ENCODE measurements around the gene CHRNE. TPM values are rescaled to one million over a fixed set of nuclear protein-coding genes. Genes with fewer than 3 reads are reported as not detected.

Gene CHRNE
- total and polyA plus RNA-seq, 2 of the 13 experiments (the other 11 are each of a cell fraction or from before 2014, with no cell fraction given): 0.53 to 0.59 TPM

GRCh38 chr17:4895657-4896331, 7.1 kb downstream of the CHRNE start:
- Histone ChIP-seq H3K4me3 (replicated peaks in 1 of 3; ENCODE audit: insufficient read depth in 1 of 3, low read depth in 2 of 3, low read length in 3 of 3) (no peak overlapping the region), H3K9me3 (ENCODE audit: low read length) (no peaks in the 10 kb centered on the region), H3K4me1 (ENCODE audit: insufficient read depth, low read length) (no peaks in the 10 kb centered on the region), H3K4me2 (ENCODE audit: low read depth, low read length) (no peak overlapping the region), H3K27ac (ENCODE audit: extremely low read length, insufficient read depth, low read length) (no peak overlapping the region), H3K36me3 (replicated peaks in 1 of 2; ENCODE audit: control insufficient read depth in 1 of 2, insufficient read depth in 2 of 2, low read length in 2 of 2) (peaks cover 33 to 62% of the 10 kb centered on the region in 2 experiments; a peak in 4 of 5 replicates), H3K27me3 (ENCODE audit: control insufficient read depth in 1 of 2, insufficient read depth in 2 of 2, low read length in 2 of 2) (no peaks in the 10 kb centered on the region), H3K9ac (ENCODE audit: insufficient read depth, low read depth, low read length) (no peak overlapping the region), H3K79me2 (ENCODE audit: insufficient read depth, low read length) (no peaks in the 10 kb centered on the region), H4K20me1 (ENCODE audit: insufficient read depth, low read length) (no peaks in the 10 kb centered on the region), H2AFZ (ENCODE audit: low read length) (no peak overlapping the region)
- 91% methylated on average over 25 of the region's 27 CpGs for WGBS (ENCODE audit: low lambda C conversion rate)
- BruUV-seq (replicated peaks): TSS peak; percentile 54
- intact Hi-C loops (cut with micrococcal nuclease; ENCODE audit: unreplicated experiment) (no loop called here), in situ Hi-C loops (cut with HindIII; ENCODE audit: extremely low pct_ligation_motif_present, low pct_unique_long_range_greater_than_20kb) (loop anchor here (10.0 kb wide), 1 partner anchor 341 kb away; the partner anchor contains the start of gene MYBBP1A)
- no peak for DNase-seq (ENCODE audit: low spot score)
- peak; percentile 28 for ATAC-seq
- CTCF ChIA-PET (ENCODE audit: low intra/inter-chr PET ratio, low total read pairs): no interaction called here
- POLR2A ChIA-PET: no interaction called here
- no peak for FAIRE-seq
- TF ChIP-seq ZNF775 (CRISPR knock-in tag; IDR thresholded peaks at IDR 0.05; ENCODE audit: borderline replicate concordance) (no peak), ZBTB33 (CRISPR knock-in tag; IDR thresholded peaks at IDR 0.05) (peak; percentile 70; the same call in 1 of the 2 replicates), GMEB2 (CRISPR knock-in tag; IDR thresholded peaks at IDR 0.05; ENCODE audit: low read depth) (no peak), HDAC1 (CRISPR knock-in tag; IDR thresholded peaks at IDR 0.05) (no peak), TCF7L2 (IDR thresholded peaks at IDR 0.05; ENCODE audit: low read depth, low read length) (no peak), AGO2 (optimal IDR thresholded peaks at IDR 0.05; ENCODE audit: low read depth, low read length) (peak; percentile 42), EZH2 (conservative IDR thresholded peaks at IDR 0.05; ENCODE audit: low read depth, low read length) (no peak), HNRNPUL1 (IDR thresholded peaks at IDR 0.05; ENCODE audit: low read depth, low read length) (no peak), ZNF451 (CRISPR knock-in tag; IDR thresholded peaks at IDR 0.05) (no peak), ZBTB38 (CRISPR knock-in tag; IDR thresholded peaks at IDR 0.05) (peak; percentile 47; the same call in 1 of the 2 replicates), IRX3 (CRISPR knock-in tag; IDR thresholded peaks at IDR 0.05; ENCODE audit: borderline replicate concordance, low read depth) (no peak), ARID4A (CRISPR knock-in tag; IDR thresholded peaks at IDR 0.05; ENCODE audit: borderline replicate concordance) (0 out of 2 replicates have a peak, but pooled peaks have one; percentile 20)
- TF ChIP-seq, protein P1, sequence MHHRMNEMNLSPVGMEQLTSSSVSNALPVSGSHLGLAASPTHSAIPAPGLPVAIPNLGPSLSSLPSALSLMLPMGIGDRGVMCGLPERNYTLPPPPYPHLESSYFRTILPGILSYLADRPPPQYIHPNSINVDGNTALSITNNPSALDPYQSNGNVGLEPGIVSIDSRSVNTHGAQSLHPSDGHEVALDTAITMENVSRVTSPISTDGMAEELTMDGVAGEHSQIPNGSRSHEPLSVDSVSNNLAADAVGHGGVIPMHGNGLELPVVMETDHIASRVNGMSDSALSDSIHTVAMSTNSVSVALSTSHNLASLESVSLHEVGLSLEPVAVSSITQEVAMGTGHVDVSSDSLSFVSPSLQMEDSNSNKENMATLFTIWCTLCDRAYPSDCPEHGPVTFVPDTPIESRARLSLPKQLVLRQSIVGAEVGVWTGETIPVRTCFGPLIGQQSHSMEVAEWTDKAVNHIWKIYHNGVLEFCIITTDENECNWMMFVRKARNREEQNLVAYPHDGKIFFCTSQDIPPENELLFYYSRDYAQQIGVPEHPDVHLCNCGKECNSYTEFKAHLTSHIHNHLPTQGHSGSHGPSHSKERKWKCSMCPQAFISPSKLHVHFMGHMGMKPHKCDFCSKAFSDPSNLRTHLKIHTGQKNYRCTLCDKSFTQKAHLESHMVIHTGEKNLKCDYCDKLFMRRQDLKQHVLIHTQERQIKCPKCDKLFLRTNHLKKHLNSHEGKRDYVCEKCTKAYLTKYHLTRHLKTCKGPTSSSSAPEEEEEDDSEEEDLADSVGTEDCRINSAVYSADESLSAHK (CRISPR knock-in tag; IDR thresholded peaks at IDR 0.05; ENCODE audit: borderline replicate concordance): no peak
